ENCODE measurements around the gene MMAB. TPM values are rescaled to one million over a fixed set of nuclear protein-coding genes. Genes with fewer than 3 reads are reported as not detected.
A peak's percentile ranks its signal among the peaks of the same experiment; 100 is the strongest.

The MMAB gene
- polyA plus RNA-seq, 6 donors from 2014 or later, result 24.0 to 39.5 (median 36.0) TPM

DNA sequence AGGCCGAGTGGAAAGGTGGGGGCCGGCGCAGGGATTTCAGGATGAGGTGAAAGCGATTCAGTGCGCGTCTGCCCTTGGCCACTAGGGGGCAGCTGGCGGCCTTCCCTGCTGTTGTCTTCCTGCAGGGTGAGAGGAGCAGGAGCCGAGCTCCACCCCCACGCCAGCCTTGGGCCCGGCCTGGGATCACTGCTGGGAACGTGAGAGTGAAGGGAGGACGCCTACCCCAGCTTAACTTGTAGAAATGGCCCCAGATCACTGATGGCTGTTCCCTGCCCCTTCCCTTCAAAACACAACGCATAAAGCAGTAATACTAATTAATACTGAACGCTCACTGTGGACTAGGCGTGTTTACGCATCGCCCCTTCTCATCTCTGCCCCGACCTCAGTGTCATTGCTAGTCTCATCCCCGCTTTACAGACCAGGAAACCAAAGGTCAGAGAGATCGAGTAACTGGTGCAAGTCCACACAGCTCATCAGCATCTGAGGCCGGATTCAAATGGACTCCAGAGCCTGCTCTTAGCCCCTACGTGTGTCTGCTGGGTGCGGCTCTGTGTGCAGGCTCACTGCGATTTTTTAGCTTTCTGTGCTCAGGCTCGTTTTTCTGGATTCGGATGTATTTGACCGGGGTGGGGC is 24.6 kb upstream of the MMAB start:
- Mint-ChIP-seq H3K27me3 (no peaks in the 10 kb centered on the region), H3K4me1 (peaks cover 10 to 14% (median 12%) of the 10 kb centered on the region in 3 donors), H3K9me3 (no peaks in the 10 kb centered on the region), H3K4me3 (peak overlapping the region in 1 of 8 donors; percentile 49), H3K36me3 (peaks cover 0 to 4% of the 10 kb centered on the region in 2 donors), H3K27ac (peak overlapping the region in 2 of 6 donors; percentile 53 to 90)
- DNase-seq, result peak; percentile 48
- ATAC-seq (ENCODE audit: low read depth in 2 of 2), result peak; percentile 52 to 54

DNA sequence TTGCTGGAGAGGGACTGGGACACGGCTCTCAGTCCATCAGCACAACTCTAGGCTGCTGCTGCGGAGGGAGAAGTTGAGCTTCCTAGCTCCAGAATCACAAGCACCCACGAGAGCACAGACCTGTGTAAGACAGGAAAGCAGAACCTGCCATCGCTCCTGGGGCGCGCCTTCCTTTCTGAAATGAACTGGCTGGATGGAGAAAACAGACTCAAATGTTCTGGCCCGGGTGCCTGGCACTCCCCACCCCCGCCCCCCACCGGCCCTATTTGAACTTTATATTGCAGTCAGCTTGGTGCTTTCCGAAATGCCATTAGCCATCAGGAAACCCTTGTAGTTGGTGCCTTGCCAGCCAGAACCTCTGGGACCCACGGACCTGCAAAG is 24.1 kb upstream of the MMAB start:
- DNase-seq (no peak), ATAC-seq (ENCODE audit: low read depth in 2 of 2) (no peak)
- Mint-ChIP-seq H3K27me3 (no peaks in the 10 kb centered on the region), H3K4me1 (peaks cover 10 to 14% (median 12%) of the 10 kb centered on the region in 3 donors), H3K27ac (peak overlapping the region in 1 of 6 donors; percentile 90), H3K36me3 (peaks cover 0 to 4% of the 10 kb centered on the region in 2 donors), H3K4me3 (no peak overlapping the region), H3K9me3 (no peaks in the 10 kb centered on the region)

DNA sequence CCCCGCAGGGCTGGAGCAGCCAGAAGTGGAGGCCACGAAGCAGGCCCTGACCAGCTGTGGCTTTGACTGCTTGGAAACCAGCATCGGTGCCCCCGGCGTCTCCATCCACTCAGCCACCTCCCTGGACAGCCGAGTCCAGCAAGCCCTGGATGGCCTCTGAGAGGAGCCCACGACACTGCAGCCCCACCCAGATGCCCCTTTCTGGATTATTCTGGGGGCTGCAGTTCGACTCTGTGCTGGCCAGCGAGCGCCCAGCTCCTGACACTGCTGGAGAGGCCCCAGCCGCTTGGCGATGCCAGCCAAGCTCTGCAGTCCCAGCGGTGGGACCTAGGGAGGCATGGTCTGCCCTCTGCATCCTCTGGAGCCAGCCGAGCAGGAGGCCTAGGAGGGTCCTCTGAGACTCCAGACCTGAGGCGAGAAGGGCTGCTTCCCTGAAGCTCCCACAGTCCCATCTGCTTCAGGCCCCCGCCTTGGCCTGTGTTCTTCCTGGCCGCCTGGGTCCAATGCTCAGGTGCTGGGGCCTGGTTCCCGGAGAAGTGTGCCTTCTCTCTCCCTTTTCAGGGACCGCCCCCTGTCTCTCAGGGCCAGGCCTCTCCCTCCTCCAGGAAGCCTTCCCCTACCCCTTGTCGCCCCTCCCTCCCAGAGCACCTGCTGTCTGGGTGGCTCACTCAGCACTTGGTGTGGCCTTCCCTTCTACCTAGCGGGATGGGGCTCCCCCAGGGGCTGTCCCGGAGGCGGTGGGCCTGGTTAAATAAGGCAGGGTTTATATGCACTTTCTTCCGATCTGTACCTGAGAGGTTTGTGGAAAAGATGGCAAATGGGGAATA is 23.3 kb upstream of the MMAB start:
- Mint-ChIP-seq H3K4me1 (peaks cover 10 to 14% (median 12%) of the 10 kb centered on the region in 3 donors), H3K27ac (peak overlapping the region in 1 of 6 donors; percentile 69), H3K9me3 (no peaks in the 10 kb centered on the region), H3K36me3 (peaks cover 0 to 4% of the 10 kb centered on the region in 2 donors), H3K4me3 (no peak overlapping the region), H3K27me3 (no peaks in the 10 kb centered on the region)
- ATAC-seq (ENCODE audit: low read depth in 2 of 2) (no peak), DNase-seq (no peak)

DNA sequence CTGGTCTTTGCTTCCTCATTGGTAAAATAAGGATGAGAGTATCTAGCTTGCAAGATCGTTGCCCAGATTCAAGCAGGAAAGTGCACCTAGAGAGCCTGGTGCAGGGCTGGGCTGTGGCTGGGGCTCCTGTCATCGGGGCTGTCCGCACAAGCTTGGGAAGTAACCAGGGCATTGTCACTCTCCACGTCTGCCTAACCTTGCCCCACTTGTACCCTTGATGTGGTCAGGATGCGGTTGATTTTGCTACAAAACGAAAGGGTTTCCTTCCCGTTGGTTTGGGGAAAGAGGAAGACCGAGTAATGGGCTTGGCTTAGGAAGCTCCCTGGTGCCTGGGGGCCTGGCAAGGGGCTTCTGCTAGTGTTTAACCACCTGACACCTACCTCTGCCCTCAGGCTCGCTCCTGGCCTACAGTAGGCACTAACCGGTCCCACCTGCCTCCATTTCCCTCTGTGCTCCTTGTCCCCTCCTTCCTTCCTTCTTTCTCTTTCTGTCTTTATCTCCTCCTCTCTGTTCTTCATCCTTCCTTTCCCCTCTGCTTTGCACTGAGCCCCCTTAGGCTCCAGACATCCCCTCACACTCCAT is 22.1 kb upstream of the MMAB start:
- no peaks in the 10 kb centered on the region for H3K9me3 Mint-ChIP-seq
- H3K27me3 Mint-ChIP-seq, result no peaks in the 10 kb centered on the region
- no peak for DNase-seq
- peak overlapping the region in 2 of 6 donors; percentile 29 to 72 for H3K27ac Mint-ChIP-seq
- peaks cover 0 to 4% of the 10 kb centered on the region in 2 donors for H3K36me3 Mint-ChIP-seq
- peaks cover 10 to 14% (median 12%) of the 10 kb centered on the region in 3 donors for H3K4me1 Mint-ChIP-seq
- no peak overlapping the region for H3K4me3 Mint-ChIP-seq
- ATAC-seq (ENCODE audit: low read depth in 2 of 2), result no peak

DNA sequence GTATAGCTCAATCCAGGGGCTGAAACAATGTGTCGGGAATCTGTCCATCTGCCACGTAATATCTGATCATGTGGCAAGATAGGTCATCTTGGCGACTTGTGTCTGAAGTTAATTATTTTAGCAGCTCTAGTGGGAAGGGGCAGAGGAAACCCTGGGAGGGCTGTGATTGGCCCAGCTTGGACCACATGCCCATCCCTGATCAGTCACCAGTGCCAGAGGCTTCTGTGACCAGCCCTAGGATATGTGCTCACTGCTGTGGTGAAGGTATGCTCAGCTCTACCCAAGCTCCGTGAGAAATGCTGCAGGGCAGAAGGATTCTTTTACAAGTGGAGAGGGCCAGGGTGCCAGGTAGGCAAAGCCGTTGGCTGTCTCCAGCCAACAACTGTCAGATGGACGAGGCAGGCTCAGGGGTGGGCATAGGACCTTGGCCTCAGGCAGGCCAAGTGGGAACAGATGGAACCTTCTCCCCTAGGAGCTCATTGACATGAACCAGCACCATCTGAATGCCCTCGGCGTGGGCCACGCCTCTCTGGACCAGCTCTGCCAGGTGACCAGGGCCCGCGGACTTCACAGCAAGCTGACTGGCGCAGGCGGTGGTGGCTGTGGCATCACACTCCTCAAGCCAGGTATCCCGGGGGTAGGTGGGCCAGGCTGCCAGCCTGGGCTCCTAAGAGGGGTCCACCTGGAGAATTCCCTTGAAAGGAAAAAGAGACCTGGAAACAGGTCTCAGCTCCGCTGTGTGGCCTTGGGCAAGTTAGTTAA is 21.4 kb upstream of the MMAB start:
- H3K4me3 Mint-ChIP-seq, result no peak overlapping the region
- DNase-seq (no peak), ATAC-seq (ENCODE audit: low read depth in 2 of 2) (no peak)
- H3K4me1 Mint-ChIP-seq, result peaks cover 10 to 14% (median 12%) of the 10 kb centered on the region in 3 donors
- H3K27ac Mint-ChIP-seq, result peak overlapping the region in 1 of 6 donors; percentile 29
- H3K9me3 Mint-ChIP-seq, result no peaks in the 10 kb centered on the region
- H3K27me3 Mint-ChIP-seq, result no peaks in the 10 kb centered on the region
- peaks cover 0 to 4% of the 10 kb centered on the region in 2 donors for H3K36me3 Mint-ChIP-seq

DNA sequence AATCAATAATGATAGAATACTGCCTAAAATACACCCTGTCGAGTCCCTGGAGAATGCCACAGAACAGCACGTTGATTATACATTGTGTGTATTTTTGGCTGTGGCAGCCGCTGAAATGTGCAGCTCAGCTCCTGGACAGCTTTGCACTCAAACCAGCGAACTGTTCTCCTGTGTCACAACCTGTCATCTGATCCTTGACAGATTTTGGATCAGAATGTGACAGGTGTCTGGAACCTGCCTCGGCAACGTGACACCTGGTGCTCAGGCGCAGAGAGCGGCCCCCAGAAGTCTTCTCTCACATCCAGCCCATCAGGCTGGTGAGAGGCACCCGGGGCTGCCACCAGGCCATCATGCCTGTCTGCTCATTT is 19.6 kb upstream of the MMAB start:
- H3K27me3 Mint-ChIP-seq, result no peaks in the 10 kb centered on the region
- H3K27ac Mint-ChIP-seq, result no peak overlapping the region
- H3K9me3 Mint-ChIP-seq, result no peaks in the 10 kb centered on the region
- H3K36me3 Mint-ChIP-seq, result peaks cover 0 to 4% of the 10 kb centered on the region in 2 donors
- DNase-seq (no peak), ATAC-seq (ENCODE audit: low read depth in 2 of 2) (no peak)
- no peak overlapping the region for H3K4me3 Mint-ChIP-seq
- peaks cover 6 to 11% (median 10%) of the 10 kb centered on the region in 3 donors for H3K4me1 Mint-ChIP-seq

DNA sequence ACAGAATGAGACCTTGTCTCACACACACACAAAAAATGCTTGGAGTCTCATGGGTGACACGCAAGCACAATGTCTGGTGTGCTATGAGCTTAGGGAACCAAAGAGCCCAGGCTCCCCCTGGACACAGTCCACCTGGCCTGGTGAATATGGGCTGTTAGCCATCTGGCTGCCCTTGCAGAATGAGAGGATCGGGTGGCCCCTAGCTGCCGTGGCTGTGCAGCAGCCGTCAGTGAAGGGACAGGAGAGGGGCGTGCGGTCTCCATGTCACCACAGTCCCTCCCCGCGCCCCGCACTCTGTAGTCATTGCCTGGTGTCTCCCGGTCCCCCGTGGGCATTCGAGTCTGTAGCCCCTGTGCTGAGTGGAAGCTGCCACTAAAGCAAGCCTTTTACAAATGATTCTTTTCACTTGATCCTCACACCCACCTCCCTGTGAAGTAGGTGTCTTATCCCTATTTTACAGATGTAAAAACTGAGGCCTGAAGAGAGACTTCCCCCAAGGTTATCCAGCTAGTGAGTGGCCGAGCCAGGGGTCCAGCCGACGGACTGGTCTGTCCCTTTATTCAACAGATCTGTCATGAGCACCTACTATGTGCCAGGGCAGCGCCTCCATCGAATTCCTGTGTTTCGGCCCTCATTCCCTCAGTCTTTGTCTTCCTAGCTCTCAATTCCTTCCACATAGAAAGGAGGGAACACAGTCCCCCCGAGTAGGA is 19.0 kb upstream of the MMAB start:
- DNase-seq, result no peak

DNA sequence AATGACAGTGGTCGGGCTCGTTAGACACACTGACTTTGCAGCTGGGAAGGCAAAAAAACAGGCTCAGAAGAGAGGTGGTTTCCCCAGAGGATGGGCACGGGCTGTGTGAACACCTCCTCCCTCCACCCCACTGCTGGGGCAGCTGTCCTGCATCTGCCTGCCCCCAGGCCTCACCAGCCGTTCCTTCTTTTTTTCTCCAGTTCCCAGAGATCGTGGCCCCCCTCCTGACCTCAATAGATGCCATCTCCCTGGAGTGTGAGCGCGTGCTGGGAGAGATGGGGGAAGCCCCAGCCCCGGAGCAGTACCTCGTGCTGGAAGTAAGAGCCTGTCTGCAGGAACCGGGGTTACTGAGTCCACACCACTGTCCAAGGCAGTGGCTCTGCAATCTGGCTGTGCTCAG is 17.7 kb upstream of the MMAB start:
- Mint-ChIP-seq H3K27me3 (no peaks in the 10 kb centered on the region), H3K36me3 (peaks cover 0 to 4% of the 10 kb centered on the region in 2 donors), H3K27ac (no peak overlapping the region), H3K4me1 (peaks cover 0 to 6% (median 4%) of the 10 kb centered on the region in 3 donors), H3K4me3 (peak overlapping the region in 1 of 8 donors; percentile 78), H3K9me3 (no peaks in the 10 kb centered on the region)
- ATAC-seq (ENCODE audit: low read depth in 2 of 2), result no peak
- no peak for DNase-seq

More for the DNA sequence above, 19.0 kb upstream of the MMAB start:
- no peak for ATAC-seq (ENCODE audit: low read depth in 2 of 2)
- H3K27me3 Mint-ChIP-seq, result no peaks in the 10 kb centered on the region
- H3K9me3 Mint-ChIP-seq, result no peaks in the 10 kb centered on the region
- no peak overlapping the region for H3K27ac Mint-ChIP-seq
- H3K4me1 Mint-ChIP-seq, result peaks cover 4 to 6% (median 5%) of the 10 kb centered on the region in 3 donors
- no peak overlapping the region for H3K4me3 Mint-ChIP-seq
- peaks cover 0 to 4% of the 10 kb centered on the region in 2 donors for H3K36me3 Mint-ChIP-seq

DNA sequence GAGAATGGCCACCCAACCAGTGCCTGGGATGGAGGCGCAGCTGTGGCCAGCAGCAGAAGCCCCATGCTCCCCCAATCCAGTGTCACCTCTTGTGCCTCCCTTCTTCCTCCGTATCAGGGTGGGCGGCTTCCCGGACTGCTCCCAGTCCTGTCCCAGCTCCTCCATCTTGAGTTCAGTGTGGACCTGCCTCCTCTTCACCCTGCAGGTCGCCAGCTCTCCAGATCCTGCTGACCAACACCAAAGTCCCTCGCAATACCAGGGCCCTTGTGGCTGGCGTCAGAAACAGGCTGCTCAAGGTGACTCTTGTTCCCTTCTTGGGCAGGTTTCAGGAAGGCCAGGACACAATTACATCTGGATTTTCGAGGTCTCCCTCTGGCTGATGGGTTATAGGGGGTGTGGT is 17.3 kb upstream of the MMAB start:
- Mint-ChIP-seq H3K27ac (no peak overlapping the region), H3K36me3 (peaks cover 0 to 4% of the 10 kb centered on the region in 2 donors), H3K4me3 (no peak overlapping the region), H3K4me1 (peaks cover 0 to 3% (median under 1%) of the 10 kb centered on the region in 3 donors), H3K9me3 (no peaks in the 10 kb centered on the region), H3K27me3 (no peaks in the 10 kb centered on the region)
- no peak for DNase-seq
- no peak for ATAC-seq (ENCODE audit: low read depth in 2 of 2)

DNA sequence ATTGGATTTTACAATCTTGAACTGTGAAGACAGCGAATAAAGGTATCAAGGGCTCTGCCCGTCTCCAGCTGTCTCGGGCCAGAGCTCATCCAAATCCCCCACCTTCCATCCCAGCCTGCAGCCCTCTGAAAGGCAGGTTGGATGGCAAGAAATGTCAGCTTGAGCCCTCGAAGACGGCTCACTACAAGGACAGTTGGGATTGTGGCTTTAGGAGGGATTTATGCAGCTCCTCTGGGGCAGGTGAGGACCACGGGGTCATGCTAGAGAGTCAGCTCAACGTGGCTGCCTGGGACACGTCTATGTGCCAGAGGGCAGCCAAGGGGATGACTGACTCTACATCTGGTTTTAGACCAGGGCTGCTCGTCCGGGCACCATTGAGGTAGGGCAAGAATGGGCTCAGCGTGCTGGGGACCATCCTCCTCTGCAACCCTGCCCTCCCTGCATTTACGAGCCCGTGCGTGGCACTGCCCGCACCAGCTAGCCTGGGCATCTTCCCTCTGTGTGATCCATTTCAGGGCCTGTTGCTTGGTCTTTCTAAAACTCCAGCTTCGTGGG is 16.5 kb upstream of the MMAB start:
- DNase-seq, result no peak
- H3K36me3 Mint-ChIP-seq, result peaks cover 0 to 4% of the 10 kb centered on the region in 2 donors

DNA sequence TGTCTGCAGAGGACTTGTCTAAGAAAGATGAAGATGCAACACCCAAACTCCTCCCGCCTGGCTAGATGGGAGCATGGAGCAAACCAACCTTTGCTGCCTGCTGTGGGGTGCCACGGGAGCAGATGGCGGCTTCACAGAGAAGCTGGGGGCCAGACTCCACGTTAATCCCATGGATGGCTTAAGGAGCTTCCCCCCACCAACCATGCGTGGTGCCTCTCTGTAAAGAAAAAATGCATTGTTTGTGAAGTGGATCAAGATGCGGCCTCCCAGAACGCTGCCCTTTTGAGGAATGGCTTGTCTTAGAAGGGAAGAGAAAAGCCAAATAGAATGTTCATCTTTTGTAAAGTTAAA is 15.9 kb upstream of the MMAB start:
- ATAC-seq (ENCODE audit: low read depth in 2 of 2), result no peak
- peak overlapping the region in 1 of 6 donors; percentile 42 for H3K27ac Mint-ChIP-seq
- H3K4me1 Mint-ChIP-seq, result no peaks in the 10 kb centered on the region
- DNase-seq, result no peak
- peaks cover 0 to 4% of the 10 kb centered on the region in 2 donors for H3K36me3 Mint-ChIP-seq
- H3K9me3 Mint-ChIP-seq, result no peaks in the 10 kb centered on the region
- H3K27me3 Mint-ChIP-seq, result no peaks in the 10 kb centered on the region
- H3K4me3 Mint-ChIP-seq, result no peak overlapping the region

More for the DNA sequence above, 16.5 kb upstream of the MMAB start:
- Mint-ChIP-seq H3K9me3 (no peaks in the 10 kb centered on the region), H3K4me1 (no peaks in the 10 kb centered on the region), H3K27me3 (no peaks in the 10 kb centered on the region), H3K27ac (peak overlapping the region in 1 of 6 donors; percentile 49), H3K4me3 (no peak overlapping the region)
- no peak for ATAC-seq (ENCODE audit: low read depth in 2 of 2)

DNA sequence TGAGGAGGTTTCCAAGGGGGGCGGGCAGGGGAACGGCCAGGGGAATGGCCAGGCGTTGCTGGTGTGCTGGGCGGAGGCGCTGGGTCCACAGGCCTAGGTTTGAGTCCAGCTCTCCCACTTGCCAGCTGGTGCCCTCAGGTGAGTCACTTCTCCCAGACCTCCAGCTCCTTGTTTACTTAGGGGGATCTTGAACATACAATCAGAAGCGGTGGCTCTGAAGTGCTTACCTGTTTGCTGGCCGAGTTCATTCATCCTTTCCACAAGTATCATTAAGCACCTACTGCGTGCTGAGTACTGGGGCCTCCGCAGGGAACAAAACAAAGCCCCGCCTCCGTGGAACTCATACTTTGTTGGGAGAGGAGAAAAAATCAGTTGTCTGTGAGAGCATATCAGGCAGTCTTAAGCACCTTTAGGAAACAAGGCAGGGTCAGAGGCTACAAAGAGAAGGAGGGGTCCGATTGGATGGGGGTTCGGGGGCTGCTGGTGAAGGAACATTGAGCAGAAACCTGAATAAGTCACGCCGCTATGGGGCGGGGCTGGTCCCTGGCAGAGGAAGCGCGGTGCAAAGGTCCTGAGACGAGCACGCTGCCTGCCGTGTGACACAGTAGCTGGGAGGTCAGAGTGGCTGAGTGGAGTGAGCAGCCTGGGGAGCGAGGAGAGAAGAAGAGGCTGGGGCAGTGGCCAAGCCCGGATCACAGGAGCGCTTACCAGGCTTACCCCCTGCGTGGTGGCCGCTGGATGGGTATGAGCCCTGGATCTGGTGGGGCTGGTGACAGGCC is 15.3 kb upstream of the MMAB start:
- Mint-ChIP-seq H3K4me1 (no peaks in the 10 kb centered on the region), H3K36me3 (peaks cover 0 to 3% of the 10 kb centered on the region in 2 donors), H3K27ac (peak overlapping the region in 2 of 6 donors; percentile 49 to 90), H3K27me3 (no peaks in the 10 kb centered on the region), H3K4me3 (peak overlapping the region in 1 of 8 donors; percentile 15), H3K9me3 (no peaks in the 10 kb centered on the region)
- ATAC-seq (ENCODE audit: low read depth in 2 of 2) (no peak), DNase-seq (no peak)
